Measurements from ENCODE around the gene TTPAL.
"Not testable (repeated sequence)": the region's sequence is repeated elsewhere in the genome, so short reads cannot be mapped to it uniquely, and the experiment has no call there.

The TTPAL gene

GRCh38 chr20:44467289-44467883, 8.3 kb upstream of the TTPAL start:
- FAIRE-seq (no peak), DNase-seq (ENCODE audit: low spot score) (no peak)

GRCh38 chr20:44468044-44468782, 7.5 kb upstream of the TTPAL start:
- no peak for DNase-seq (ENCODE audit: low spot score)
- no peak for FAIRE-seq

GRCh38 chr20:44470327-44470726, 5.3 kb upstream of the TTPAL start:
- DNase-seq (ENCODE audit: low spot score) (no peak), FAIRE-seq (no peak)

GRCh38 chr20:44471481-44471882, 4.2 kb upstream of the TTPAL start:
- DNase-seq (ENCODE audit: low spot score) (no peak), FAIRE-seq (no peak)

- not testable (repeated sequence) for FAIRE-seq; DNase-seq (ENCODE audit: low spot score)
Measured at GRCh38 chr20:44472283-44472682, 3.4 kb upstream of the TTPAL start.

GRCh38 chr20:44475372-44475693, 341 bp upstream of the TTPAL start:
- DNase-seq (ENCODE audit: low spot score) (no peak), FAIRE-seq (no peak)

- DNase-seq (ENCODE audit: low spot score) = no peak
- FAIRE-seq = no peak
Measured at GRCh38 chr20:44477151-44477550, 1.5 kb downstream of the TTPAL start.

GRCh38 chr20:44478206-44478605, 2.5 kb downstream of the TTPAL start:
- FAIRE-seq = no peak
- no peak for DNase-seq (ENCODE audit: low spot score)

- FAIRE-seq (no peak), DNase-seq (ENCODE audit: low spot score) (no peak)
Measured at GRCh38 chr20:44479643-44480042, 4.0 kb downstream of the TTPAL start.

- no peak for FAIRE-seq
- no peak for DNase-seq (ENCODE audit: low spot score)
Measured at GRCh38 chr20:44480097-44480496, 4.4 kb downstream of the TTPAL start.

GRCh38 chr20:44481719-44482416, 6.2 kb downstream of the TTPAL start:
- FAIRE-seq = no peak

GRCh38 chr20:44483112-44483511, 7.4 kb downstream of the TTPAL start:
- FAIRE-seq (no peak), DNase-seq (ENCODE audit: low spot score) (no peak)

More at GRCh38 chr20:44481719-44482416, 6.2 kb downstream of the TTPAL start:
- DNase-seq (ENCODE audit: low spot score) = no peak

- FAIRE-seq = no peak
- no peak for DNase-seq (ENCODE audit: low spot score)
Measured at GRCh38 chr20:44485078-44485829, 9.6 kb downstream of the TTPAL start.

- no peak for FAIRE-seq
Measured at GRCh38 chr20:44485830-44486198, 10.1 kb downstream of the TTPAL start.

GRCh38 chr20:44488551-44488950, 12.9 kb downstream of the TTPAL start:
- DNase-seq (ENCODE audit: low spot score) = no peak
- FAIRE-seq = no peak

More at GRCh38 chr20:44485830-44486198, 10.1 kb downstream of the TTPAL start:
- DNase-seq (ENCODE audit: low spot score) = no peak

GRCh38 chr20:44489223-44489622, 13.5 kb downstream of the TTPAL start:
- no peak for DNase-seq (ENCODE audit: low spot score)
- no peak for FAIRE-seq

GRCh38 chr20:44489931-44490330, 14.3 kb downstream of the TTPAL start:
- FAIRE-seq (no peak), DNase-seq (ENCODE audit: low spot score) (no peak)

- DNase-seq (ENCODE audit: low spot score) (no peak), FAIRE-seq (no peak)
Measured at GRCh38 chr20:44491635-44492395, 16.1 kb downstream of the TTPAL start.

GRCh38 chr20:44494266-44494665, 18.6 kb downstream of the TTPAL start:
- DNase-seq (ENCODE audit: low spot score) = no peak
- no peak for FAIRE-seq

- FAIRE-seq (no peak), DNase-seq (ENCODE audit: low spot score) (no peak)
Measured at GRCh38 chr20:44494681-44495080, 19.0 kb downstream of the TTPAL start.

- FAIRE-seq = no peak
- peak; percentile 82 for DNase-seq (ENCODE audit: low spot score)
Measured at GRCh38 chr20:44495257-44495656, 19.6 kb downstream of the TTPAL start.
